ENCODE measurements around the gene AGRN.
"Not testable (repeated sequence)": the region's sequence is repeated elsewhere in the genome, so short reads cannot be mapped to it uniquely, and the experiment has no call there.

Gene AGRN

GRCh38 chr1:1092894-1093609 is 73.1 kb downstream of the AGRN start:
- DNase-seq (ENCODE audit: low read depth), result no peak

DNA sequence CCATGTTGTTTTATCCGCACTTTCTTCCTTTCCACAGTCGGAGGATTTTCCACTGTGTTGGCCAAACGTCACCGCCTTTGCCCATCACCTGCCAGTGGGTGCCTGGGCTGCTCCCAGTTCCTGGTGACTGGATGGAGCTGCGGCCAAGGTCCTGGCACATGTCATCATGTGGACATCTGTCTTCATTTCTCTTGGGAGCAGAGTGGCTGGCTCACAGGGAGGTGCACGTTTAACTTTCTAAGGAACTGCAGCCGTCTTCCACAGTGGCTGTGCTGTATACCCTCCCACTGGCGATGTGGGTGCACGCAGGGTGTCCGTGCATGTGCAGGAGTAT is 73.7 kb downstream of the AGRN start:
- DNase-seq (ENCODE audit: low read depth), result no peak

- no peak for DNase-seq (ENCODE audit: low read depth)
These were observed 75.1 kb downstream of the AGRN start for GRCh38 chr1:1094981-1095380.

DNA sequence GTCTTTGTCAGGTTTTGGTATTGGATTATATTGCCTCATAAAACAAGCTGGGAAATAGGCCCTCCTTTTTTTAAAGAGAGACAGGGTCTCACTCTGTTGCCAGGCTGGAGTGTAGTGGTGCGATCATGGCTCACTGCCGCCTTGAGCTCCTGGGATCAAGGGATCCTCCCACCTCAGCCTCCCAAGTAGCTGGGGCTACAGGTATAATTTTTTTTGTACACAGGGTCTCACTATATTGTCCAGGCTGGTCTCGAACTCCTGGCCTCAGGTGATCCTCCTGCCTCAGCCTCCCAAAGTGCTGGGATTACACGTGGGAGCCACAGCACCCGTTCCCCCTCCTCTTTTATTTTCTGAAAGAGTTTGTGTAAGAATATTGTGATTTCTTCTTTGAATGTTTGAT is 76.2 kb downstream of the AGRN start:
- DNase-seq (ENCODE audit: low read depth), result not testable (repeated sequence)

GRCh38 chr1:1098681-1099421 is 78.9 kb downstream of the AGRN start:
- DNase-seq (ENCODE audit: low read depth), result no peak

DNA sequence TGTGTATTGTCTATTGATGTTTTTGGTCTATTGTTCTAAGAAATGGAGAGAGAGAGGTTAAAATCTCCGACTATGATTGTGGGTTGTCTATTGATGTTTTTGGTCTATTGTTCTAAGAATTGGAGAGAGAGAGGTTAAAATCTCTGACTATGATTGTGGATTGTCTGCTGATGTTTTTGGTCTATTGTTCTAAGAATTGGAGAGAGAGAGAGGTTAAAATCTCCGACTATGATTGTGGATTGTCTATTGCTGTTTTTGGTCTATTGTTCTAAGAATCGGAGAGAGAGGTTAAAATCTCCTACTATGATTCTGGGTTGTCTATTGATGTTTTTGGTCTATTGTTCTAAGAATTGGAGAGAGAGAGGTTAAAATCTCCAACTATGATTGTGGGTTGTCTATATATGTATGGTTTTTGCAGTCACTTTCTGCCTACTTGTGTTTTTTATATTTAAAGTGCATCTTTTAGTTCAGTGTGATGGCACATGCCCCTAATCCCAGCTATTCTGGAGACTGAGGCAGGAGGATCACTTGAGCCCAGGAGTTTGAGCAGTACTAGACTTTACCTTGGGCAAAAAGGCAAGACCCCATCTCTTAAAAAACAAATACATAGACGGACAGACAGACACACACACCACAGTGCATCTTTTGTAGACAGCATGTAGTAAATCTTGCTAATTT is 79.7 kb downstream of the AGRN start:
- DNase-seq (ENCODE audit: low read depth), result no peak

DNA sequence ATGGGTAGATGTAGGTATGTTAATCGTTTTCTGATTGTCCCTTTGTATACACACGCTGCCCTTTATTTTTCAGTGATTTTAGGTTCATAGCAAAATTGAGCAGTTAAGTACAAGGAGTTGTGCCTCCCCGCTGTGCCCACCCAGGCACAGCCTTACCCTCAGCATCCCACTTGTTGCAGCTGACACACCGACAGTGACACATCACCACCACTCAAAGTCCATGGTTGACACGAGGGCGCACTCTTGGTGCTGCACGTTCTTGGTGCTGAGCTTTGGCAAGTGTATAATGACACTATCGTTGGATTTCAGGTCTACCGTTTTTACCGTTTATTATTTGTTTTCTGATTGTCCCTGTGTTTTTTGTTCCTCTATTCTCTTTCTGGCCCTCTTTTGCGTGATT is 80.4 kb downstream of the AGRN start:
- no peak for DNase-seq (ENCODE audit: low read depth)

DNA sequence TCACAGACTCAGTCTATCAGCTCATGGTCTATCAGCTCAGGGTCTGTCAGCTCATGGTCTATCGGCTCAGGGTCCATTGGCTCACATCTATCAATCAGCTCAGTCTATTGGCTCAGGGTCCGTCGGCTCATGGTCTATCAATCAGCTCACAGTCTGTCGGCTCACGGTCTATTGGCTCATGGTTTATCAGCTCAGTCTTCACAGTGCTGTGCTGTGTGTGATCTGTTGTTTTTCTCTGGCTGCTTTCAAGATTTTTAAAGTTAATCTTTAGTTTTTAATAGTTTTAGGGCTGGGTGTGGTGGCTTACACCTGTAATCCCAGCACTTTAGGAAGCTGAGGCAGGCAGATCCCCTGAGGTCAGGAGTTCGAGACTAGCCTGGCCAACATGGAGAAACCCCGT is 81.6 kb downstream of the AGRN start:
- DNase-seq (ENCODE audit: low read depth), result no peak

DNA sequence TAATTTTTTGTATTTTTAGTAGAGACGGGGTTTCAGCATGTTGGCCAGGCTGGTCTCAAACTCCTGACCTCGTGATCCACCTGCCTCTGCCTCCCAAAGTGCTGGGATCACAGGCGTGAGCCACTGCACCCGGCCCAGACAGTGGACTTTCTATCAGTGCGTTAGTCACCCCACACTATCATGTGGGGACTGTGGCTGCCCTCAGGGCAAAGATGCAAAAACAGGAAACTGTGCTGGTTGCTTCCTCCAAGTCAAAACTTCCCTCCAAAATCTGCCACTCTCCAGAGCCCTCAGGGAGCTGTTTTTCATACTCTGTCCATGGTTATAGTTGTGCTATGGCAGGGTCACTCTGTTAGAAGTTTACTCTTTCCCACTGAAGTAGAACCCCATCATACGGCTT is 84.2 kb downstream of the AGRN start:
- DNase-seq (ENCODE audit: low read depth), result not testable (repeated sequence)

Data from T-helper 22 cell (primary cell).